Trophoblast cell (in vitro differentiated cells and primary cell): ENCODE results near the gene TPM2.
"Not testable (repeated sequence)": the region's sequence is repeated elsewhere in the genome, so short reads cannot be mapped to it uniquely, and the experiment has no call there.

Experiments used
- DNase-seq, 2 donors: peaks; one replicate each; pipeline ENCODE4 v3.0.0-alpha.2; 2016
- H2AFZ ChIP-seq: 2 replicates; pipeline ENCODE4 v1.6.1; 2013; ENCODE audit warnings: low read length, moderate library complexity, mild to moderate bottlenecking; ENCODE audit not compliant: insufficient read depth, poor library complexity
- H2AK5ac ChIP-seq: 2 replicates; pipeline ENCODE4 v1.6.1; 2013; ENCODE audit warnings: mild to moderate bottlenecking, low read length
- H2BK120ac ChIP-seq: 2 replicates; pipeline ENCODE4 v1.6.1; 2013; ENCODE audit warnings: low read length, mild to moderate bottlenecking, moderate library complexity; ENCODE audit not compliant: insufficient read depth, poor library complexity
- H2BK12ac ChIP-seq: 2 replicates; pipeline ENCODE4 v1.6.1; 2013; ENCODE audit warnings: mild to moderate bottlenecking, low read length, moderate library complexity
- H2BK5ac ChIP-seq: 2 replicates; pipeline ENCODE4 v1.6.1; 2013; ENCODE audit warnings: low read length, low read depth, moderate library complexity, mild to moderate bottlenecking; ENCODE audit not compliant: poor library complexity
- H3K14ac ChIP-seq: 2 replicates; pipeline ENCODE4 v1.6.1; 2013; ENCODE audit warnings: mild to moderate bottlenecking, low read length
- H3K18ac ChIP-seq: 2 replicates; pipeline ENCODE4 v1.6.1; 2013; ENCODE audit warnings: mild to moderate bottlenecking, low read length
- H3K23ac ChIP-seq: 2 replicates; pipeline ENCODE4 v1.6.1; 2013; ENCODE audit warnings: low read length
- H3K27ac ChIP-seq: 2 replicates; pipeline ENCODE4 v1.5.1; 2013; ENCODE audit warnings: low read depth, mild to moderate bottlenecking, inconsistent platforms, low read length, moderate library complexity
- H3K27me3 ChIP-seq: 2 replicates; pipeline ENCODE4 v1.6.1; 2013; ENCODE audit warnings: inconsistent platforms, mild to moderate bottlenecking, low read length, moderate library complexity; ENCODE audit not compliant: insufficient read depth
- H3K36me3 ChIP-seq, 2 experiments: 1 replicate in 1 of 2; 2 replicates in 1 of 2; pipeline ENCODE4 v1.6.1; 2013; ENCODE audit warnings: low read length in 2 of 2, mild to moderate bottlenecking in 2 of 2, moderate library complexity in 1 of 2; ENCODE audit not compliant: insufficient read depth in 2 of 2, control insufficient read depth in 1 of 2
- H3K4ac ChIP-seq: 2 replicates; pipeline ENCODE4 v1.6.1; 2013; ENCODE audit warnings: low read depth, mild to moderate bottlenecking, low read length, moderate library complexity
- H3K4me1 ChIP-seq, 2 experiments: 1 replicate in 1 of 2; 2 replicates in 1 of 2; pipeline ENCODE4 v1.6.1; 2013; ENCODE audit warnings: low read length in 2 of 2, mild to moderate bottlenecking in 2 of 2, moderate library complexity in 1 of 2; ENCODE audit not compliant: insufficient read depth in 2 of 2, control insufficient read depth in 1 of 2
- H3K4me2 ChIP-seq: 2 replicates; pipeline ENCODE4 v1.6.1; 2013; ENCODE audit warnings: inconsistent platforms, mild to moderate bottlenecking, low read length, moderate library complexity
- H3K4me3 ChIP-seq: 2 replicates; pipeline ENCODE4 v1.5.1; 2013; ENCODE audit warnings: mild to moderate bottlenecking, low read depth, low read length, inconsistent platforms
- H3K79me1 ChIP-seq: one replicate; pipeline ENCODE4 v1.6.1; 2013; ENCODE audit warnings: low read length
- H3K79me2 ChIP-seq: 2 replicates; pipeline ENCODE4 v1.6.1; 2013; ENCODE audit warnings: low read length, mild to moderate bottlenecking; ENCODE audit not compliant: control insufficient read depth, insufficient read depth, poor library complexity
- H3K9ac ChIP-seq: 2 replicates; pipeline ENCODE4 v1.6.1; 2013; ENCODE audit warnings: mild to moderate bottlenecking, low read length
- H3K9me3 ChIP-seq: 2 replicates; pipeline ENCODE4 v1.6.1; 2013; ENCODE audit warnings: low read depth, mild to moderate bottlenecking, control low read depth, inconsistent platforms, low read length; ENCODE audit not compliant: insufficient read depth
- H4K12ac ChIP-seq: 2 replicates; pipeline ENCODE4 v1.6.1; 2013; ENCODE audit warnings: low read depth, mild to moderate bottlenecking, low read length, moderate library complexity
- H4K8ac ChIP-seq: 2 replicates; pipeline ENCODE4 v1.6.1; 2013; ENCODE audit warnings: low read depth, mild to moderate bottlenecking, low read length, moderate library complexity
- H4K91ac ChIP-seq: one replicate; pipeline ENCODE4 v1.6.1; 2013; ENCODE audit warnings: low read depth, mild to moderate bottlenecking, low read length, moderate library complexity
- WGBS: extraction: QIAGEN DNeasy Blood & Tissue Kit; methylation state at CpG from one replicate; pipeline ENCODE4 v1.1.7; 2013; ENCODE audit warnings: missing lambda C conversion rate; ENCODE audit not compliant: insufficient read length, insufficient coverage; ENCODE audit errors: extremely low coverage; 5-methylcytosine and 5-hydroxymethylcytosine counted together

TPM2 gene

GRCh38 chr9:35643046-35643445 lies 46.7 kb downstream of the TPM2 start:
- no peak for DNase-seq
- no CpG with 5 or more reads among the region's 12 CpGs for WGBS
- H3K18ac ChIP-seq, result no peak overlapping the region

GRCh38 chr9:35641478-35641877 lies 48.2 kb downstream of the TPM2 start:
- H2AK5ac ChIP-seq, H3K4me3 ChIP-seq, H3K79me2 ChIP-seq, H3K27me3 ChIP-seq, H3K18ac ChIP-seq, H3K14ac ChIP-seq, H3K36me3 ChIP-seq, H4K12ac ChIP-seq, H3K4me2 ChIP-seq, H4K8ac ChIP-seq, H2BK12ac ChIP-seq, H3K9me3 ChIP-seq, H3K4me1 ChIP-seq, H3K27ac ChIP-seq, DNase-seq, H2BK5ac ChIP-seq, H3K79me1 ChIP-seq, H2BK120ac ChIP-seq, H3K9ac ChIP-seq, H3K23ac ChIP-seq, H3K4ac ChIP-seq, H4K91ac ChIP-seq, H2AFZ ChIP-seq: not testable (repeated sequence)
- WGBS, result no CpG with 5 or more reads among the region's 3 CpGs

More at GRCh38 chr9:35643046-35643445, 46.7 kb downstream of the TPM2 start:
- no peak overlapping the region for H3K4me3 ChIP-seq
- H3K14ac ChIP-seq, result no peak overlapping the region
- H4K91ac ChIP-seq, result no peak overlapping the region
- peaks cover 2% of the 10 kb centered on the region for H3K9me3 ChIP-seq
- peaks cover 0 to 10% of the 10 kb centered on the region in 2 experiments for H3K4me1 ChIP-seq
- H2AK5ac ChIP-seq, result no peak overlapping the region
- H4K12ac ChIP-seq, result no peak overlapping the region
- no peak overlapping the region for H2BK12ac ChIP-seq
- no peak overlapping the region for H3K4me2 ChIP-seq
- no peak overlapping the region for H2AFZ ChIP-seq
- H2BK120ac ChIP-seq, result no peak overlapping the region
- peaks cover 2% of the 10 kb centered on the region for H3K79me2 ChIP-seq
- no peak overlapping the region for H4K8ac ChIP-seq
- H3K36me3 ChIP-seq, result no peaks in the 10 kb centered on the region
- H3K79me1 ChIP-seq, result peaks cover 9% of the 10 kb centered on the region
- H3K27me3 ChIP-seq, result no peaks in the 10 kb centered on the region
- H2BK5ac ChIP-seq, result no peak overlapping the region
- H3K23ac ChIP-seq, result no peak overlapping the region
- no peak overlapping the region for H3K27ac ChIP-seq
- H3K4ac ChIP-seq, result no peak overlapping the region
- no peak overlapping the region for H3K9ac ChIP-seq

GRCh38 chr9:35640431-35640830 lies 49.3 kb downstream of the TPM2 start:
- not testable (repeated sequence) for H3K9ac ChIP-seq, H3K27ac ChIP-seq, DNase-seq, H3K79me2 ChIP-seq, H3K4me1 ChIP-seq, H2AFZ ChIP-seq, H3K4ac ChIP-seq, H2BK5ac ChIP-seq, H3K4me2 ChIP-seq, H4K91ac ChIP-seq, H3K18ac ChIP-seq, H3K27me3 ChIP-seq, H3K36me3 ChIP-seq, H3K79me1 ChIP-seq, H3K14ac ChIP-seq, H3K23ac ChIP-seq, H3K4me3 ChIP-seq, H2BK12ac ChIP-seq, H4K12ac ChIP-seq, H3K9me3 ChIP-seq, H2BK120ac ChIP-seq, H4K8ac ChIP-seq, H2AK5ac ChIP-seq
- WGBS, result no CpG with 5 or more reads among the region's 15 CpGs

- H3K9me3 ChIP-seq, result peaks cover 2% of the 10 kb centered on the region
Observed at GRCh38 chr9:35639631-35640030, 50.1 kb downstream of the TPM2 start.

More at GRCh38 chr9:35639631-35640030, 50.1 kb downstream of the TPM2 start:
- H4K91ac ChIP-seq, result no peak overlapping the region
- H3K18ac ChIP-seq, result no peak overlapping the region
- no peak overlapping the region for H3K4me3 ChIP-seq
- H3K79me1 ChIP-seq, result no peaks in the 10 kb centered on the region
- H2BK12ac ChIP-seq, result no peak overlapping the region
- no peak overlapping the region for H4K8ac ChIP-seq
- H3K14ac ChIP-seq, result no peak overlapping the region
- no peak overlapping the region for H4K12ac ChIP-seq
- no peak overlapping the region for H3K4me2 ChIP-seq
- no peak overlapping the region for H2BK120ac ChIP-seq
- no peak overlapping the region for H2BK5ac ChIP-seq
- H3K4me1 ChIP-seq, result no peaks in the 10 kb centered on the region
- no peak overlapping the region for H3K27ac ChIP-seq
- DNase-seq, result no peak
- no CpG with 5 or more reads among the region's 1 CpG for WGBS
- no peak overlapping the region for H2AFZ ChIP-seq
- H3K23ac ChIP-seq, result no peak overlapping the region
- no peak overlapping the region for H3K9ac ChIP-seq
- H2AK5ac ChIP-seq, result no peak overlapping the region
- H3K36me3 ChIP-seq, result no peaks in the 10 kb centered on the region
- H3K27me3 ChIP-seq, result no peaks in the 10 kb centered on the region
- H3K79me2 ChIP-seq, result no peaks in the 10 kb centered on the region
- H3K4ac ChIP-seq, result no peak overlapping the region
